HCT116 (cell line): Measurements from ENCODE around the gene CSNK2B. TPM values are rescaled to one million over a fixed set of nuclear protein-coding genes. Genes with fewer than 3 reads are reported as not detected.
A peak's percentile ranks its signal among the peaks of the same experiment; 100 is the strongest.

Experiments used
- ATAC-seq: fragments of 200-7000 bp; cut with Tn5 transposase; 2 replicates; pipeline ENCODE4 v1.9.1; 2020; ENCODE audit warnings: mild to moderate bottlenecking, moderate library complexity
- BruUV-seq: library from RNA; stranded (reverse); fragments of 400-500 nt; replicated peaks from 2 replicates; lab custom pipeline; 2021; lab: Mats Ljungman, UMichigan
- CTCF ChIA-PET: fragments of 300-600 bp; sonication (Branson Sonifier 250); formaldehyde crosslinking; loops from one replicate; lab custom pipeline; 2021; ENCODE audit warnings: antibody characterized with exemption; lab: Charles Lee
- POLR2A ChIA-PET: fragments of 300-600, 350-600 bp; sonication (Branson Sonifier 250); formaldehyde crosslinking; loops from one replicate; lab custom pipeline; 2021; ENCODE audit warnings: antibody characterized with exemption; lab: Charles Lee
- RAD21 ChIA-PET, 2 experiments: fragments of 300-600 bp; sonication (Branson Sonifier 250); formaldehyde crosslinking; loops; one replicate each; lab custom pipeline; 2023; ENCODE audit warnings: low total read pairs in 2 of 2; ENCODE audit not compliant: uncharacterized antibody in 2 of 2, unreplicated experiment in 2 of 2, low non-redundant PET in 1 of 2; lab: Charles Lee
- DNase-seq: peaks from one replicate; pipeline ENCODE4 v3.0.0-alpha.2; 2010; ENCODE audit warnings: low read depth, low spot score
- H2AFZ ChIP-seq: fragments of 200-600 bp; shearing (Covaris generic), sonication (generic); 2 replicates; pipeline ENCODE4 v1.6.1; 2017; ENCODE audit warnings: low read depth, mixed run types, mixed read lengths, antibody characterized with exemption, low read length; ENCODE audit not compliant: poor library complexity, severe bottlenecking
- H3K27ac ChIP-seq: 2 replicates; pipeline ENCODE4 v1.5.1; 2012; ENCODE audit warnings: low read depth, low read length
- H3K27me3 ChIP-seq: fragments of 200-600 bp; sonication (generic); 2 replicates; pipeline ENCODE4 v1.6.1; 2016; ENCODE audit warnings: mixed run types, low read length, mixed read lengths; ENCODE audit not compliant: insufficient read depth
- H3K36me3 ChIP-seq, 2 experiments: fragments of 200-500 bp in 1 of 2; fragments of 200-600 bp in 1 of 2; sonication (Bioruptor generic) in 1 of 2; sonication (generic) in 1 of 2; 2 replicates each; pipeline versions ENCODE4 v1.5.1 to v1.6.1; 2014 to 2016; ENCODE audit warnings: low read length in 2 of 2, inconsistent platforms in 1 of 2, mixed read lengths in 1 of 2, mixed run types in 1 of 2; ENCODE audit not compliant: insufficient read depth in 2 of 2, control insufficient read depth in 1 of 2
- H3K4me1 ChIP-seq, 2 experiments: fragments of 200-600 bp in 1 of 2; sonication (generic) in 1 of 2; 2 replicates each; pipeline versions ENCODE4 v1.5.1 to v1.6.1; 2012 to 2017; ENCODE audit warnings: low read length in 2 of 2, inconsistent platforms in 1 of 2, mild to moderate bottlenecking in 1 of 2, mixed read lengths in 1 of 2, mixed run types in 1 of 2, moderate library complexity in 1 of 2; ENCODE audit not compliant: insufficient read depth in 2 of 2, control insufficient read depth in 1 of 2
- H3K4me2 ChIP-seq: fragments of 200-600 bp; sonication (generic); 2 replicates; pipeline ENCODE4 v1.6.1; 2017; ENCODE audit warnings: mixed run types, low read length, mixed read lengths
- H3K4me3 ChIP-seq, 2 experiments: fragments of 200-600 bp in 1 of 2; sonication (generic) in 1 of 2; replicated peaks in 1 of 2; 2 replicates each; pipeline ENCODE4 v1.5.1; 2011 to 2016; ENCODE audit warnings: low read length in 2 of 2, control low read depth in 1 of 2, low read depth in 1 of 2, mild to moderate bottlenecking in 1 of 2, mixed read lengths in 1 of 2, mixed run types in 1 of 2
- H3K79me2 ChIP-seq: fragments of 200-600 bp; sonication (generic); 2 replicates; pipeline ENCODE4 v1.6.1; 2017; ENCODE audit warnings: mild to moderate bottlenecking, mixed run types, low read length, moderate library complexity, mixed read lengths; ENCODE audit not compliant: insufficient read depth
- H3K9ac ChIP-seq: fragments of 200-600 bp; sonication (generic); 2 replicates; pipeline ENCODE4 v1.6.1; 2016; ENCODE audit warnings: low read length, mixed read lengths
- H3K9me2 ChIP-seq: fragments of 200-600 bp; sonication (generic), shearing (Covaris generic); 2 replicates; pipeline ENCODE4 v1.6.1; 2017; ENCODE audit warnings: mixed run types, mild to moderate bottlenecking, moderate library complexity; ENCODE audit not compliant: insufficient read depth
- H3K9me3 ChIP-seq, 2 experiments: fragments of 200-500 bp in 1 of 2; fragments of 200-600 bp in 1 of 2; sonication (Bioruptor generic) in 1 of 2; sonication (generic) in 1 of 2; 2 replicates each; pipeline ENCODE4 v1.6.1; 2014 to 2017; ENCODE audit warnings: low read length in 2 of 2, mixed read lengths in 2 of 2, inconsistent platforms in 1 of 2, low read depth in 1 of 2, mild to moderate bottlenecking in 1 of 2, mixed run types in 1 of 2, moderate library complexity in 1 of 2; ENCODE audit not compliant: control insufficient read depth in 1 of 2, insufficient read depth in 1 of 2
- H4K20me1 ChIP-seq: fragments of 200-600 bp; sonication (generic), shearing (Covaris generic); 2 replicates; pipeline ENCODE4 v1.6.1; 2017; ENCODE audit warnings: mixed run types, mild to moderate bottlenecking, moderate library complexity; ENCODE audit not compliant: insufficient read depth
- CBX3 ChIP-seq: IDR thresholded peaks from 2 replicates; pipeline ENCODE4 v1.6.1; 2012; ENCODE audit warnings: low read depth
- CEBPB ChIP-seq: IDR thresholded peaks from 2 replicates; pipeline ENCODE4 v1.6.1; 2012; ENCODE audit warnings: low read depth
- EZH2phosphoT487 ChIP-seq: fragments of 200-600 bp; IDR thresholded peaks from 2 replicates; pipeline ENCODE4 v1.6.1; 2018; ENCODE audit warnings: antibody characterized with exemption, borderline replicate concordance
- FOSL1 ChIP-seq: IDR thresholded peaks from 2 replicates; pipeline ENCODE4 v1.6.1; 2012; ENCODE audit warnings: low read depth
- JUND ChIP-seq: IDR thresholded peaks from 2 replicates; pipeline ENCODE4 v1.6.1; 2012
- RAD21 ChIP-seq: IDR thresholded peaks from 2 replicates; pipeline ENCODE4 v1.6.1; 2012; ENCODE audit warnings: low read depth, mild to moderate bottlenecking
- SIN3A ChIP-seq: IDR thresholded peaks from 2 replicates; pipeline ENCODE4 v1.6.1; 2012; ENCODE audit warnings: low read depth
- TCF7L2 ChIP-seq: IDR thresholded peaks from 2 replicates; pipeline ENCODE4 v1.7.0; 2011; ENCODE audit warnings: borderline replicate concordance, inconsistent platforms; ENCODE audit not compliant: insufficient read depth, insufficient read length; ENCODE audit errors: extremely low read depth
- YY1 ChIP-seq: IDR thresholded peaks from 2 replicates; pipeline ENCODE4 v1.6.1; 2011; ENCODE audit warnings: low read length, low read depth, moderate library complexity, mild to moderate bottlenecking; ENCODE audit not compliant: insufficient replicate concordance; ENCODE audit errors: extremely low read depth
- ZNF274 ChIP-seq: fragments of 200-500 bp; sonication (Bioruptor generic); IDR thresholded peaks from 2 replicates; pipeline ENCODE4 v1.6.1; 2014; ENCODE audit warnings: mild to moderate bottlenecking, low read depth, low read length, inconsistent platforms
- intact Hi-C: fragments of 100-400 bp; cut with micrococcal nuclease; formaldehyde crosslinking; loops from 2 replicates; pipeline ENCODE4 v1.10.0; 2022
- total RNA-seq: library from RNA; stranded (reverse); gene quantifications from one replicate; pipeline ENCODE4 v1.2.1, GENCODE V29; 2021; ENCODE audit not compliant: unreplicated experiment
- TF ChIP-seq, protein P1 (sequence below), 3 experiments: fragments of 200-600 bp in 1 of 3; sonication (generic) in 1 of 3; IDR thresholded peaks in 2 of 3; conservative IDR thresholded peaks in 1 of 3; 2 replicates each; pipeline ENCODE4 v1.5.1; 2012 to 2017; ENCODE audit warnings: low read depth in 2 of 3, low read length in 2 of 3, antibody characterized with exemption in 1 of 3, borderline replicate concordance in 1 of 3, control low read depth in 1 of 3, mild to moderate bottlenecking in 1 of 3, mixed read lengths in 1 of 3, mixed run types in 1 of 3, moderate library complexity in 1 of 3; ENCODE audit not compliant: insufficient read depth in 1 of 3

CSNK2B gene
- total RNA-seq, 1 experiment from 2014 or later: 210 TPM

DNA sequence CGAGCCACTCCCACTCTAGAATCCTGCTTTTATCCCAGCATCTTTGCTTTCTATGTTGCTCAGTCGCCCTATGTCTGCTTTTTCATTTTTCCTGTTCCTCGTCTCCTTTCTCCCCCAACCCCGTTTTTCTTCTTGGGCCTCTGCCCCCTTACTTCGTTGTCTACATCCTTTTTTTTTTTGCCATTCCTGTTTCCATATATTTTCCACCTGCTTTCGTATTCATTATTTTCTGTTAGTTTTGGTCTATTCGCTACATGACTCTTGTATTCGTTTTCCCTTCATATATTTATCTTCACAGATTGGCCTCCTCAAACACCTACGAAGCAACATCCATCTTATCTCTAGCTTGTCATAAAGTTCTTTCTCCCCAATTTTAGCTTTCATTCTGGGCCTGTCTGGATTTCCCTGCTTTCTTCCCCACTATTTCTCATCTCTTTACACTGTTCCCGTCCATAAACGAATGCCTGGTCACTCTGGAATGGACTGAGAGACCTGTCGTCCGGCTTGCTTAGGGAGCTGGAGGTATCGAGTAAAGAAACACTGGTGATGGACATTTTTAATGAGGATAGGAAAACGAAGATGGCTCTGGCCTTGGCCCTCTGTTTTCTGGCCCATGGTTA lies 44.5 kb upstream of the CSNK2B start:
- Histone ChIP-seq H3K36me3 (peaks cover 19 to 50% of the 10 kb centered on the region in 2 experiments), H3K9me3 (no peaks in the 10 kb centered on the region), H3K9ac (peak overlapping the region; percentile 98), H4K20me1 (no peaks in the 10 kb centered on the region), H3K79me2 (peaks cover 56% of the 10 kb centered on the region), H3K27ac (peak overlapping the region; percentile 90), H2AFZ (no peak overlapping the region), H3K4me3 (peak overlapping the region; percentile 99 to 100), H3K4me1 (peaks cover 6 to 18% of the 10 kb centered on the region in 2 experiments; a peak in 3 of 4 replicates), H3K4me2 (peak overlapping the region; percentile 91), H3K27me3 (no peaks in the 10 kb centered on the region), H3K9me2 (no peaks in the 10 kb centered on the region)
- TSS peak; percentile 65 for BruUV-seq
- TF ChIP-seq JUND (no peak), EZH2phosphoT487 (no peak), FOSL1 (no peak)
- ChIA-PET POLR2A (interaction anchor here (0.7 to 0.8 kb wide), 2 partner anchors 30 to 43 kb away, joined by 3 read pairs; partner anchors contain the start of gene GPANK1), CTCF (interaction anchor here (1.0 kb wide), 1 partner anchor 41 kb away, joined by 3 read pairs; no protein-coding TSS in a partner anchor), RAD21 (no interaction called here)
- intact Hi-C loops: no loop called here
- ATAC-seq (no peak), DNase-seq (no peak)

DNA sequence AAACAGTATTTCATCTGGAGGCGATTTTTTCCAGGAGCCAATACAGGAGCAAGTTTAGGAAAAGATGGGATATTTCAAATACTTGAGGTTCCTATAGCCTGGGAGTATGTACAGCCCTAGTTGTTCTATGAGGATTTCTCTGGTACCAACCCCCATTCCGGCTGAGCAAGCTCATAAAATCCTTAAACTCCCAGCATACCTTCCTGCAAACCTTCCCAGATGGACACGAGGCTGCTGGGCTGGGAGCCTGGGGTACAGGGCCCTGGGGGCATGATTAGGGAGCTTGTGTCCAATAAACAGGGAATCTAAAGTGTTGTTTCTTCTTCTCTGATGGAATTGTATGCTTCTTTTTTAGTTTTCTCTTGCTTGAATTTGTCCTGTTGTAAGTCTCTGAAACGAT lies 43.9 kb upstream of the CSNK2B start:
- intact Hi-C loops: no loop called here
- BruUV-seq: no TSS peak
- peak overlapping the region; percentile 99 to 100 for H3K4me3 ChIP-seq
- H2AFZ ChIP-seq: no peak overlapping the region
- peak overlapping the region; percentile 98 for H3K9ac ChIP-seq
- H3K9me3 ChIP-seq: no peaks in the 10 kb centered on the region
- POLR2A ChIA-PET: interaction anchor here (0.7 to 0.8 kb wide), 2 partner anchors 30 to 43 kb away, joined by 3 read pairs; partner anchors contain the start of gene GPANK1
- peaks cover 6 to 18% of the 10 kb centered on the region in 2 experiments; a peak in 3 of 4 replicates for H3K4me1 ChIP-seq
- H3K4me2 ChIP-seq: peak overlapping the region; percentile 91
- no peaks in the 10 kb centered on the region for H3K9me2 ChIP-seq
- RAD21 ChIA-PET: no interaction called here
- CTCF ChIA-PET: no interaction called here
- H3K36me3 ChIP-seq: peaks cover 24 to 56% of the 10 kb centered on the region in 2 experiments
- TF ChIP-seq YY1 (no peak), CBX3 (no peak), TCF7L2 (no peak), SIN3A (no peak), RAD21 (no peak), ZNF274 (no peak), CEBPB (no peak), FOSL1 (no peak)
- TF ChIP-seq, protein P1, sequence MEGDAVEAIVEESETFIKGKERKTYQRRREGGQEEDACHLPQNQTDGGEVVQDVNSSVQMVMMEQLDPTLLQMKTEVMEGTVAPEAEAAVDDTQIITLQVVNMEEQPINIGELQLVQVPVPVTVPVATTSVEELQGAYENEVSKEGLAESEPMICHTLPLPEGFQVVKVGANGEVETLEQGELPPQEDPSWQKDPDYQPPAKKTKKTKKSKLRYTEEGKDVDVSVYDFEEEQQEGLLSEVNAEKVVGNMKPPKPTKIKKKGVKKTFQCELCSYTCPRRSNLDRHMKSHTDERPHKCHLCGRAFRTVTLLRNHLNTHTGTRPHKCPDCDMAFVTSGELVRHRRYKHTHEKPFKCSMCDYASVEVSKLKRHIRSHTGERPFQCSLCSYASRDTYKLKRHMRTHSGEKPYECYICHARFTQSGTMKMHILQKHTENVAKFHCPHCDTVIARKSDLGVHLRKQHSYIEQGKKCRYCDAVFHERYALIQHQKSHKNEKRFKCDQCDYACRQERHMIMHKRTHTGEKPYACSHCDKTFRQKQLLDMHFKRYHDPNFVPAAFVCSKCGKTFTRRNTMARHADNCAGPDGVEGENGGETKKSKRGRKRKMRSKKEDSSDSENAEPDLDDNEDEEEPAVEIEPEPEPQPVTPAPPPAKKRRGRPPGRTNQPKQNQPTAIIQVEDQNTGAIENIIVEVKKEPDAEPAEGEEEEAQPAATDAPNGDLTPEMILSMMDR (IDR thresholded peaks at IDR 0.05 in 2 of 3, conservative IDR thresholded peaks at IDR 0.05 in 1 of 3; ENCODE audit: borderline replicate concordance in 1 of 3, insufficient read depth in 1 of 3, low read depth in 2 of 3, low read length in 2 of 3): no peak
- H4K20me1 ChIP-seq: no peaks in the 10 kb centered on the region
- no peak for DNase-seq
- H3K27me3 ChIP-seq: no peaks in the 10 kb centered on the region
- no peak for ATAC-seq
- peaks cover 62% of the 10 kb centered on the region for H3K79me2 ChIP-seq
- peak overlapping the region; percentile 90 for H3K27ac ChIP-seq
